Calu3 (cell line): ENCODE data around the gene PILRB. TPM values are rescaled to one million over a fixed set of nuclear protein-coding genes. Genes with fewer than 3 reads are reported as not detected.
"Not testable (repeated sequence)": the region's sequence is repeated elsewhere in the genome, so short reads cannot be mapped to it uniquely, and the experiment has no call there.

Source experiments
- BruUV-seq: library from RNA; stranded (reverse); fragments of 400-500 nt; replicated peaks from 2 replicates; lab custom pipeline; 2021; lab: Mats Ljungman, UMichigan
- CTCF ChIA-PET: fragments of 300-600 bp; sonication (Branson Sonifier 250); formaldehyde crosslinking; loops from one replicate; lab custom pipeline; 2022; ENCODE audit warnings: antibody characterized with exemption; lab: Charles Lee
- DNase-seq: peaks from one replicate; pipeline ENCODE4 v3.0.0; 2022
- H3K27ac Mint-ChIP-seq: one replicate; pipeline ENCODE4 v1.8.0; 2022; ENCODE audit warnings: mixed read lengths; ENCODE audit not compliant: unreplicated experiment
- H3K27me3 Mint-ChIP-seq: one replicate; pipeline ENCODE4 v1.8.0; 2022; ENCODE audit warnings: mixed read lengths; ENCODE audit not compliant: unreplicated experiment
- H3K36me3 Mint-ChIP-seq: one replicate; pipeline ENCODE4 v1.8.0; 2022; ENCODE audit warnings: mild to moderate bottlenecking, moderate library complexity, mixed read lengths; ENCODE audit not compliant: insufficient read depth, unreplicated experiment
- H3K4me1 Mint-ChIP-seq: one replicate; pipeline ENCODE4 v1.8.0; 2022; ENCODE audit warnings: mild to moderate bottlenecking, low read depth, mixed read lengths; ENCODE audit not compliant: unreplicated experiment
- H3K4me3 Mint-ChIP-seq: one replicate; pipeline ENCODE4 v1.8.0; 2022; ENCODE audit warnings: mild to moderate bottlenecking, low read depth, moderate library complexity, mixed read lengths; ENCODE audit not compliant: unreplicated experiment
- H3K9me3 Mint-ChIP-seq: one replicate; pipeline ENCODE4 v1.8.0; 2022; ENCODE audit warnings: low read depth, mixed read lengths; ENCODE audit not compliant: unreplicated experiment
- CTCF ChIP-seq: fragments of 200-600 bp; IDR thresholded peaks from one replicate; pipeline ENCODE4 v1.8.0; 2022; ENCODE audit warnings: antibody characterized with exemption; ENCODE audit not compliant: unreplicated experiment
- intact Hi-C: fragments of 100-400 bp; cut with micrococcal nuclease; formaldehyde crosslinking; loops from one replicate; pipeline ENCODE4 v1.10.0; 2022; ENCODE audit not compliant: unreplicated experiment
- total RNA-seq: library from RNA; stranded (reverse); gene quantifications from 2 replicates; pipeline ENCODE4 v1.2.3, GENCODE V29; 2022

PILRB gene
- total RNA-seq, 1 experiment from 2014 or later: 40.0 TPM

- no peak overlapping the region for H3K27ac Mint-ChIP-seq
- no peak for TF ChIP-seq CTCF
- H3K4me3 Mint-ChIP-seq: no peak overlapping the region
- H3K36me3 Mint-ChIP-seq: peaks cover 37% of the 10 kb centered on the region
- H3K4me1 Mint-ChIP-seq: peaks cover 9% of the 10 kb centered on the region
- DNase-seq: no peak
- no peaks in the 10 kb centered on the region for H3K9me3 Mint-ChIP-seq
- intact Hi-C loops: no loop called here
- CTCF ChIA-PET: no interaction called here
- no peaks in the 10 kb centered on the region for H3K27me3 Mint-ChIP-seq
- BruUV-seq: no TSS peak
These were observed 9.1 kb upstream of the PILRB start for GRCh38 chr7:100348805-100349204.

GRCh38 chr7:100349757-100350156, 8.2 kb upstream of the PILRB start:
- peaks cover 3% of the 10 kb centered on the region for H3K4me1 Mint-ChIP-seq
- no peak overlapping the region for H3K4me3 Mint-ChIP-seq
- intact Hi-C loops: no loop called here
- BruUV-seq: no TSS peak
- TF ChIP-seq CTCF: no peak
- DNase-seq: no peak
- H3K27ac Mint-ChIP-seq: no peak overlapping the region
- H3K27me3 Mint-ChIP-seq: no peaks in the 10 kb centered on the region
- H3K36me3 Mint-ChIP-seq: peaks cover 30% of the 10 kb centered on the region
- CTCF ChIA-PET: no interaction called here
- no peaks in the 10 kb centered on the region for H3K9me3 Mint-ChIP-seq

- Mint-ChIP-seq H3K4me3 (no peak overlapping the region), H3K4me1 (no peaks in the 10 kb centered on the region), H3K27me3 (no peaks in the 10 kb centered on the region), H3K9me3 (no peaks in the 10 kb centered on the region), H3K36me3 (peaks cover 23% of the 10 kb centered on the region), H3K27ac (no peak overlapping the region)
- no TSS peak for BruUV-seq
- no peak for TF ChIP-seq CTCF
- no peak for DNase-seq
- CTCF ChIA-PET: no interaction called here
- intact Hi-C loops: no loop called here
These were observed 6.3 kb upstream of the PILRB start for GRCh38 chr7:100351657-100352058.

- intact Hi-C loops, DNase-seq, CTCF ChIA-PET, H3K27me3 Mint-ChIP-seq, H3K4me3 Mint-ChIP-seq, H3K27ac Mint-ChIP-seq, H3K9me3 Mint-ChIP-seq, BruUV-seq, H3K4me1 Mint-ChIP-seq: not testable (repeated sequence)
- H3K36me3 Mint-ChIP-seq: peaks cover 26% of the 10 kb centered on the region
These were observed 5.6 kb upstream of the PILRB start for GRCh38 chr7:100352230-100352781.

GRCh38 chr7:100352984-100353684, 4.8 kb upstream of the PILRB start:
- H3K4me3 Mint-ChIP-seq: no peak overlapping the region
- CTCF ChIA-PET: no interaction called here
- H3K9me3 Mint-ChIP-seq: no peaks in the 10 kb centered on the region
- BruUV-seq: no TSS peak
- TF ChIP-seq CTCF: no peak
- no peaks in the 10 kb centered on the region for H3K4me1 Mint-ChIP-seq
- H3K27me3 Mint-ChIP-seq: no peaks in the 10 kb centered on the region
- no peak overlapping the region for H3K27ac Mint-ChIP-seq
- peaks cover 26% of the 10 kb centered on the region for H3K36me3 Mint-ChIP-seq
- DNase-seq: no peak
- intact Hi-C loops: no loop called here
